Activated naive CD8-positive, alpha-beta T cell treated with anti-CD3 and anti-CD28 coated beads for 36 hours (primary cell): Measurements from ENCODE around the gene MTUS2. TPM values are rescaled to one million over a fixed set of nuclear protein-coding genes. Genes with fewer than 3 reads are reported as not detected.

Source experiments
- DNase-seq: peaks from one replicate; pipeline ENCODE4 v3.0.0; 2021
- H3K27ac Mint-ChIP-seq: one replicate; pipeline ENCODE4 v1.8.0; 2022; ENCODE audit warnings: mild to moderate bottlenecking, moderate library complexity, mixed read lengths
- H3K27me3 Mint-ChIP-seq: one replicate; pipeline ENCODE4 v1.8.0; 2022; ENCODE audit warnings: mild to moderate bottlenecking, mixed read lengths
- H3K36me3 Mint-ChIP-seq: one replicate; pipeline ENCODE4 v1.8.0; 2021; ENCODE audit warnings: mild to moderate bottlenecking, mixed read lengths
- H3K4me1 Mint-ChIP-seq: one replicate; pipeline ENCODE4 v1.8.0; 2021; ENCODE audit warnings: mixed read lengths
- H3K4me3 Mint-ChIP-seq: one replicate; pipeline ENCODE4 v1.8.0; 2022; ENCODE audit warnings: mild to moderate bottlenecking, moderate library complexity, mixed read lengths
- H3K9me3 Mint-ChIP-seq: one replicate; pipeline ENCODE4 v1.8.0; 2022; ENCODE audit warnings: mixed read lengths
- total RNA-seq, 2 experiments: library from RNA; stranded (reverse); gene quantifications; one replicate each; pipeline ENCODE4 v1.2.3, GENCODE V29; 2021

MTUS2 gene
- total RNA-seq, 2 experiments from 2014 or later, result not detected

DNA sequence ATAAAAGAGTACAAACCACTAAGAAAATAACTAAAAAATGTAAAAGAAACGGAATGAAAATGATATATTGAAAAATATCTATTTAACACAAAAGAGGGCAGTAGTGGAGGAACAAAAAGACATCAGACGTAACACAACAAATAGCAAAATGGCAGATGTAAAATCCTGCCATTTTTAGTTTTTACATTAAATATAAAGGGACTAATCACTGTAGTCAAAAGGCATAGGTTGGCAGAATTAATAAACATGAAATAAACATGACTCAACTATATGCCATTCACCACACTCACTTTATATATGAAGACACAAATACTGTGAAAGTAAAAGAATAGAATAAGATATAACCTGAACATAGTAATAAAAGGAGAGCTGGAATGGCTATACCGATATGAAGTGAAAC, 11.0 kb downstream of the MTUS2 start:
- peaks cover 22% of the 10 kb centered on the region for H3K9me3 Mint-ChIP-seq
- peaks cover 8% of the 10 kb centered on the region for H3K27me3 Mint-ChIP-seq
- no peak overlapping the region for H3K4me3 Mint-ChIP-seq
- DNase-seq, result no peak
- H3K4me1 Mint-ChIP-seq, result no peaks in the 10 kb centered on the region
- H3K36me3 Mint-ChIP-seq, result no peaks in the 10 kb centered on the region
- no peak overlapping the region for H3K27ac Mint-ChIP-seq

DNA sequence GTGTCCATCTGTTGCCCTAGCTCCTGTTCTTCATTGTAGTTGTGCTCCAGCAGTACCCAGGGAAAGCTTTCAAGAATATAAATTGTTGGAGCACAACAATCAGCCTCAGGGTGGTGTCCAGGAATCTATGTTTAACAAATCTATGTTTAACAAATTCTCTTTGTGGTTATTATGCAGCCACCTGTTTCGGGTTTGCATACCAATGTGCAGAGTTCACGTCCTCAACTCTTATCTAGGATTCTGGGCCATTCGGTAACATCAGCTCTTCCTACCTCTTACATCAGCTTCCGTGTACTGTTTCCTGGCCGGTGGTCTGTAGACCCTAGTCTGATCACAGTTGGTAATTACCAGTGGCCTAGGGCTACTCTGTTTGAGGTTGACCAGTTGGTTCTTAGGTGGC, 17.0 kb downstream of the MTUS2 start:
- Mint-ChIP-seq H3K27ac (no peak overlapping the region), H3K4me1 (no peaks in the 10 kb centered on the region), H3K36me3 (no peaks in the 10 kb centered on the region), H3K4me3 (no peak overlapping the region), H3K9me3 (no peaks in the 10 kb centered on the region), H3K27me3 (peaks cover 9% of the 10 kb centered on the region)
- no peak for DNase-seq

DNA sequence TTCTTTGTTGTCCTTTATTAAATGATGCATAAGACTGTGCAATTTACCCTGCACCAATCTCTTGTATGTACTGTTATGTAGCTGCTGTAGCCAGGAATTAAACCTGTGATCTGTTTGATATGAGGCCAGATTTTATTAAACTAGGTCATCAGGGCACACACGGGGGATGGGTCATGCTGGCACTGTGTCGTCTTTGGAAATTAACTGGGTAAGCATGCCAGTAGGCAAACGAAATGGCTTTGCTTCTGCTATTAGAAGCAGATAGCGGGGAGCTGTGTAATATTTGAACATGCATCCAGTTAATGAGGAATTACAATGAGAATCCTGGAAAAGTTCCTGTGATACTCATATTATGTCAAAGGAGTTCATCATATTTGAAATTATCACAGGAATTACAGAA, 23.5 kb downstream of the MTUS2 start:
- Mint-ChIP-seq H3K9me3 (no peaks in the 10 kb centered on the region), H3K4me3 (no peak overlapping the region), H3K36me3 (no peaks in the 10 kb centered on the region), H3K27ac (no peak overlapping the region), H3K4me1 (no peaks in the 10 kb centered on the region), H3K27me3 (peaks cover 8% of the 10 kb centered on the region)
- DNase-seq, result no peak

DNA sequence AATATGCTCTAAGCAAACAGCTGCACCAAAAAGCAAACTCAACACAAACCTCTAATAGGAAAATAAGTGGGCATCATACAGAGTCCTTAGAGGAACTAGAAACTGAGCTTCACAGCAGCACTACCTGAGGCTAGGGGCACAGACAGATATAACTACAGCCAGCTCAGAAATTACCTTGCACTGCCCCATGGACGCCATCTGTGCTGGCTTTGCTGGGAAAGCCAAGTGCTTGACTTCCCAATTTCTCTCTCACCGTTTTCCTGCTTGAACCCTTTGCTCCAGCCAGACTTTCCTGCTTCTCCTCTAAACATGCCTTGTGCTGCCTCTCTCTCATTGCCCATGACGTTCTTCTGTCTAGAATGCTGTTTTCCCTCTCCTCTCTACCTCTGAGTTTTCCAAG, 29.3 kb downstream of the MTUS2 start:
- Mint-ChIP-seq H3K27me3 (peaks cover 10% of the 10 kb centered on the region), H3K27ac (no peak overlapping the region), H3K4me1 (no peaks in the 10 kb centered on the region), H3K4me3 (no peak overlapping the region), H3K9me3 (no peaks in the 10 kb centered on the region), H3K36me3 (no peaks in the 10 kb centered on the region)
- no peak for DNase-seq

- no peak overlapping the region for H3K4me3 Mint-ChIP-seq
- no peaks in the 10 kb centered on the region for H3K4me1 Mint-ChIP-seq
- no peak for DNase-seq
- H3K36me3 Mint-ChIP-seq, result no peaks in the 10 kb centered on the region
- H3K9me3 Mint-ChIP-seq, result no peaks in the 10 kb centered on the region
- H3K27ac Mint-ChIP-seq, result no peak overlapping the region
- H3K27me3 Mint-ChIP-seq, result peaks cover 10% of the 10 kb centered on the region
Observed at GRCh38 chr13:28850226-28850625, 30.1 kb downstream of the MTUS2 start.

GRCh38 chr13:28851422-28851821, 31.3 kb downstream of the MTUS2 start:
- DNase-seq, result no peak
- H3K27ac Mint-ChIP-seq, result no peak overlapping the region
- peaks cover 10% of the 10 kb centered on the region for H3K27me3 Mint-ChIP-seq
- H3K4me3 Mint-ChIP-seq, result no peak overlapping the region
- H3K9me3 Mint-ChIP-seq, result no peaks in the 10 kb centered on the region
- no peaks in the 10 kb centered on the region for H3K36me3 Mint-ChIP-seq
- no peaks in the 10 kb centered on the region for H3K4me1 Mint-ChIP-seq

DNA sequence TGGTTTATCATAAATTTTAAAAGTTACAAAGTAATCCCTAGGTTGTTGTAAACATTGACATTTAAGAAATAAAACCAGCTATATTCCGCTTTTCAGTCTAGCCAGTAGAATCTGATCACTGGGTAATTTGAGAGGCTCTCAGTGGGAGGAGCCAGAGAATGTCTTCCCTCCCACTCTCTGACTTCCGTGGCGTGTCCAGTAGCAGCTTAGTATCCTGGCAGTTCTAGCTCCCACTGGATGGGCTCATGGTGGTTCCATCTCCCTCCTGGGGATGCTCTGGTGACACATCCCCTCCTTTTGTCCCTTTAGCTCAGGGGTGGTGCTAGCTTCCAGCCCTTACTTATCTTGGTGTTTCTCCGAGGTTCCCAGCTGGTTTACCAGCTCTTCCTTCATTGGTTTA, 34.5 kb downstream of the MTUS2 start:
- Mint-ChIP-seq H3K27ac (no peak overlapping the region), H3K27me3 (peaks cover 9% of the 10 kb centered on the region), H3K4me3 (no peak overlapping the region)

DNA sequence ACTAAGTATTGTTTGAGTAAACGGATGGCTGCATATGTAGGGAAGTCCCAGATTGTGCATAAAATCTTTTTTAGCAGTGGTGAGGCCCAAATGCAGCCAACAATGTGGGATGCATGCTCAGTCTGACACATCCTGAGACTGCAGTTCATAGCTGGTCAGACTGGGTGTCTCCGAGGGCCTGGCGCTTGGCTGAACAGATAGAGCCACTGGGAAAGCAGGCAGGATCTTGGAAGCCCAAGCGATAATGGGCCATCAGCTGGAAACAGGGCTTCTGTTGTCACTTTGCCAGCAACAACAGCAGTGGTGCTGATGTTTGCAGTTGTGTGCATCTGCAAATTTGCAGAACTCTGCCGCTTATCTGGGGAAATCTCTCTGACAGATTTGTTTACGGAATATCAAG, 36.1 kb downstream of the MTUS2 start:
- H3K27ac Mint-ChIP-seq, result no peak overlapping the region
- no peak overlapping the region for H3K4me3 Mint-ChIP-seq
- peaks cover 7% of the 10 kb centered on the region for H3K27me3 Mint-ChIP-seq
- H3K36me3 Mint-ChIP-seq, result no peaks in the 10 kb centered on the region
- DNase-seq, result no peak
- no peaks in the 10 kb centered on the region for H3K4me1 Mint-ChIP-seq
- no peaks in the 10 kb centered on the region for H3K9me3 Mint-ChIP-seq

More for the DNA sequence above, 34.5 kb downstream of the MTUS2 start:
- Mint-ChIP-seq H3K9me3 (no peaks in the 10 kb centered on the region), H3K4me1 (no peaks in the 10 kb centered on the region), H3K36me3 (no peaks in the 10 kb centered on the region)
- DNase-seq, result no peak

DNA sequence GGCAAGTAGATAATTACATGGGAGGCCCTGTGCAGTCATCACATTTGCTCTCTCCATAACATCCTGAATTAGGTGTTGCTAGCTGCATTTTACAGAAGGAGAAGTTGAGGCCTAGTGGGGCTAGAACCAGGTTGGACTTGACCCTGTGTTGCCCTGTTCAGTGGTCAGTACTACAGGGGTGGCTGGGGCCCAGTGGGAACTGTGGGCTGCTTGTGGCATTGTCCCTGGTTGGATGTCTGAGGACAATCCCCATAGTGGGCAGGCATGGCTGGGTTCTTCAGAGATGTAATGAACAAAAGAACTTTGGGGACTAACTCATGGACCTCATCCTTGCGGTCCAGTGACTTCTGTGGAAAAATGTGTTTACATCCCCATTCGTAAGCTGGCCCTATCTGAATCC, 38.9 kb downstream of the MTUS2 start:
- DNase-seq, result no peak
- no peaks in the 10 kb centered on the region for H3K4me1 Mint-ChIP-seq
- H3K27me3 Mint-ChIP-seq, result peaks cover 4% of the 10 kb centered on the region
- no peak overlapping the region for H3K4me3 Mint-ChIP-seq
- no peaks in the 10 kb centered on the region for H3K9me3 Mint-ChIP-seq
- no peak overlapping the region for H3K27ac Mint-ChIP-seq
- no peaks in the 10 kb centered on the region for H3K36me3 Mint-ChIP-seq

GRCh38 chr13:28859717-28860116, 39.6 kb downstream of the MTUS2 start:
- H3K36me3 Mint-ChIP-seq, result no peaks in the 10 kb centered on the region
- peaks cover 4% of the 10 kb centered on the region for H3K27me3 Mint-ChIP-seq
- no peak overlapping the region for H3K4me3 Mint-ChIP-seq
- no peak overlapping the region for H3K27ac Mint-ChIP-seq
- no peaks in the 10 kb centered on the region for H3K4me1 Mint-ChIP-seq
- DNase-seq, result no peak
- no peaks in the 10 kb centered on the region for H3K9me3 Mint-ChIP-seq

DNA sequence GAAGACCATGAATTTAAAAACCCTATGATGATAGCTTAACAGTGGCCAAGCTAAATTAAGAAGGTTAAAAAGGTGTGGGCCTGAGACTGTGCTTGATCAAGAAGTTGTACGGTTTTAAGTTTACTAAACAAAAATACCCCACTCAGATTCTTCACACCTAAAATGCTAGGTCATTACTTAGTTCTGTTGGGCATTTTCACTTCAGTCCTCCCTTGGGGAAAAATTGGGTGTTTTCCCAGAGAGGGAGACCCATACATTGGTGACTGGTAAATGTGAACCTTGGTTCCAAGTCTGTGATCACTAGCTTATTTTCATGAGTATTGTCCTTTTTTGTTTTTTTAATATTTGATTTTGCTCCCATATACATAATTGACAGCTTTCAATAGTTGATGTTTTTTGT, 44.4 kb downstream of the MTUS2 start:
- H3K36me3 Mint-ChIP-seq, result no peaks in the 10 kb centered on the region
- H3K27ac Mint-ChIP-seq, result no peak overlapping the region
- no peak overlapping the region for H3K4me3 Mint-ChIP-seq
- H3K27me3 Mint-ChIP-seq, result peaks cover 10% of the 10 kb centered on the region
- no peak for DNase-seq
- H3K9me3 Mint-ChIP-seq, result no peaks in the 10 kb centered on the region
- no peaks in the 10 kb centered on the region for H3K4me1 Mint-ChIP-seq

DNA sequence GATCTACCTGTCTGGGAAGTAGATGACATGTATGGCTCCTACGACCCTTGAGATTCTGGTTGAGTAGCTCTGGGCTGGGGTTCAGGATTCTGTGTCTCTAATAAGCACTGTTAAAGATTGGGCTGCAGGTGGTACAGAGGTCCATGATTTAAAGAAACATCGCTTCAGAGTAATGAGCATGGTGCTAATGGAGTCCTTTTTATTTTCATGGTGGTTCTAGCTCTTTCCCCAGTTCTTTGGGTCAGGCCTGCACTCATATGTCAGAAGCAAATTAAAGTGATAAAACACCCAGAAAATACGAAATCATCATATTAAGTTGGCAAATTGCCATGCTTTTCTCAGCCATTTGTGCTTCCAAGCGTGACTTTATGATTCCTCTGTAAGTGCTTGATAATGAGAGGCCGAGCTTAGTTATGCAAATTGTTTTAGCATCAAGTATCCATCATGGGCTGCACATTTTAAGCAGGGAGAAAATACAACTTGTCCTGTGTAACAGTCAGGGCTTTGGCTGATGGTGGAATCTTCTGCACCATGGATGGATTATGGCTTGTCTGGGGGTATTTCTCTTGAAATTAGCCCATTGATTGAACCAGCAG, 45.1 kb downstream of the MTUS2 start:
- peaks cover 10% of the 10 kb centered on the region for H3K27me3 Mint-ChIP-seq
- H3K4me1 Mint-ChIP-seq, result no peaks in the 10 kb centered on the region
- H3K9me3 Mint-ChIP-seq, result no peaks in the 10 kb centered on the region
- H3K36me3 Mint-ChIP-seq, result no peaks in the 10 kb centered on the region
- no peak for DNase-seq
- H3K27ac Mint-ChIP-seq, result no peak overlapping the region
- H3K4me3 Mint-ChIP-seq, result no peak overlapping the region

- H3K4me1 Mint-ChIP-seq, result no peaks in the 10 kb centered on the region
- no peak for DNase-seq
- H3K27me3 Mint-ChIP-seq, result peaks cover 10% of the 10 kb centered on the region
- no peak overlapping the region for H3K27ac Mint-ChIP-seq
- no peaks in the 10 kb centered on the region for H3K9me3 Mint-ChIP-seq
- H3K4me3 Mint-ChIP-seq, result no peak overlapping the region
- no peaks in the 10 kb centered on the region for H3K36me3 Mint-ChIP-seq
Observed at GRCh38 chr13:28865951-28866350, 45.8 kb downstream of the MTUS2 start.

GRCh38 chr13:28866932-28867331, 46.8 kb downstream of the MTUS2 start:
- H3K4me3 Mint-ChIP-seq, result no peak overlapping the region
- H3K4me1 Mint-ChIP-seq, result no peaks in the 10 kb centered on the region
- H3K9me3 Mint-ChIP-seq, result peaks cover 2% of the 10 kb centered on the region
- no peak for DNase-seq
- no peaks in the 10 kb centered on the region for H3K36me3 Mint-ChIP-seq
- H3K27me3 Mint-ChIP-seq, result peaks cover 6% of the 10 kb centered on the region
- no peak overlapping the region for H3K27ac Mint-ChIP-seq

GRCh38 chr13:28867564-28867963, 47.4 kb downstream of the MTUS2 start:
- H3K9me3 Mint-ChIP-seq, result peaks cover 7% of the 10 kb centered on the region
- peaks cover 6% of the 10 kb centered on the region for H3K27me3 Mint-ChIP-seq
- H3K36me3 Mint-ChIP-seq, result no peaks in the 10 kb centered on the region
- H3K27ac Mint-ChIP-seq, result no peak overlapping the region
- no peaks in the 10 kb centered on the region for H3K4me1 Mint-ChIP-seq
- DNase-seq, result no peak
- H3K4me3 Mint-ChIP-seq, result no peak overlapping the region

DNA sequence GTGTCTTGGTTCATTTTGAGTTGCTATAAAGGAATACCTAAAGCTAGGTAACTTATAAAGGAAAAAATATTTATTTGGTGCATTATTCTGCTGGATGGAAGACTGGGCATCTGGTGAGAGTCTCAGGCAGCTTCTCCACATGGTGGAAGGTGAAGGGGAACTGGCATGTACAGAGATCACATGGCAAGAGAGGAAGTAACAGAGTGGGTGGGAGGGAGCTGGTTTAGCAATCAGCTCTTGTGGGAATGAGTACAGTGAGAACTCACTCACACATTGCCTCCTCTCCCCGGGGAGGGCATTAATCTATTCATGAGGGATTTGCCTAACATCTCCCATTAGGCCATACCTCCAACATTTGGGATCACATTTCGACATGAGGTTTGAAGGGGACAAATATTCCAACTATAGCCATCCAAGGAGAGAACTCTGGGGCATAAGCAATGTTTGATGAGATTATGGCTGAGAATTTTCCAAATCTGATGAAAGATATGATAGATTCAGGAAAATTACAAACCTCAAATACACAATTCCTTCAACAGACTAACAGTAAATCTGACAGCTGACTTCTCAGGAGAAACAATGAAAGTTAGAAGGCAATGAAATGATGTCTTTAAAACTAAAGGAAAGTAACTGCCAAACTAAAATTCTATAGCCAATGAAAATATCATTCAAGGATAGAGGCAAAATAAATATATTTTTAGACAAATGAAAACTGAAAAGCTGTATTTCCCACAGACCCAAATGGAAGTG, 52.5 kb downstream of the MTUS2 start:
- peaks cover 4% of the 10 kb centered on the region for H3K27me3 Mint-ChIP-seq
- H3K4me3 Mint-ChIP-seq, result no peak overlapping the region
- H3K27ac Mint-ChIP-seq, result no peak overlapping the region
- peaks cover 14% of the 10 kb centered on the region for H3K9me3 Mint-ChIP-seq
- no peaks in the 10 kb centered on the region for H3K36me3 Mint-ChIP-seq
- DNase-seq, result no peak
- H3K4me1 Mint-ChIP-seq, result no peaks in the 10 kb centered on the region
